ENCODE data around the gene MTA1.
A peak's percentile ranks its signal among the peaks of the same experiment; 100 is the strongest.

The MTA1 gene

GRCh38 chr14:105388110-105388951 is 31.3 kb upstream of the MTA1 start:
- no peak for DNase-seq

DNA sequence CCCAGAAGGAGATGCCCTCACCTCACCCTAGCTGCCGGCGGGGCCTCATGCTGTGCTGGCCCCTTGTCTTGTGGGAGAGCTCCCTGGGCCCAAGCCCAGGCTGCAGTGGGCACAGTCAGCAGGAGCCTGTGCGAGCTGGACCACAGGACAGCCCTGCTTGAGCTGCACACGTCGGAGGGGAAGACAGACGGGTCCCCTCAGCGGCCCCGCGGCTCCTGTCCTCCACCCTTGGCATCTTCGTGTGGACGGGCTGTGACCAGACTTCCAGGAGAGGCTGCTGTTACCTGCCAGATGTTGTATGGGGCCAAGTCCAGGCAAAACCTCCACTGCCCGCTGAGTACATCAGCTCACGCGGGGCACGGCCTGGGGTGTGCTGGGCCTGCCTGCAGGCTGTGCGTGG is 30.7 kb upstream of the MTA1 start:
- DNase-seq: no peak

DNA sequence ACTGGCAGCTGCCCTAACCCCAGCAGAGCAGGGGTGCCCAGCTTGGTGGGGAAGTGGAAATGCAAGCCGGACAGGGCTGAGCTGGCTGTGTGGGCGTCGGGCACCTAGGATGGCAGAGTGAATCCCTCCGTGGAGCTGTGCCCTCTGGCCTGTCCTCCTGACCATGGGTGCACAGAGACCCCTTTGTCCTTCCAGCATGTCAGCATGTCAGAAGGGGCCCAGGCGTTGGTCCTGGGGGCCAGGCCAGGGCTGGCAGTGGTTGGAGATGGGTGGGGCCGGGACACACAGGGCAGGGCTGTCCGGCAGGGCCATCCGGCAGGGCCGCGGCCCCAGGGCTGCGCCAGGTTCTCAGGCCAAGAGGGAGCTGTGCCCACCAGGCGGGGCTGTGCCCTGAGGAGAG is 30.1 kb upstream of the MTA1 start:
- DNase-seq: no peak

DNA sequence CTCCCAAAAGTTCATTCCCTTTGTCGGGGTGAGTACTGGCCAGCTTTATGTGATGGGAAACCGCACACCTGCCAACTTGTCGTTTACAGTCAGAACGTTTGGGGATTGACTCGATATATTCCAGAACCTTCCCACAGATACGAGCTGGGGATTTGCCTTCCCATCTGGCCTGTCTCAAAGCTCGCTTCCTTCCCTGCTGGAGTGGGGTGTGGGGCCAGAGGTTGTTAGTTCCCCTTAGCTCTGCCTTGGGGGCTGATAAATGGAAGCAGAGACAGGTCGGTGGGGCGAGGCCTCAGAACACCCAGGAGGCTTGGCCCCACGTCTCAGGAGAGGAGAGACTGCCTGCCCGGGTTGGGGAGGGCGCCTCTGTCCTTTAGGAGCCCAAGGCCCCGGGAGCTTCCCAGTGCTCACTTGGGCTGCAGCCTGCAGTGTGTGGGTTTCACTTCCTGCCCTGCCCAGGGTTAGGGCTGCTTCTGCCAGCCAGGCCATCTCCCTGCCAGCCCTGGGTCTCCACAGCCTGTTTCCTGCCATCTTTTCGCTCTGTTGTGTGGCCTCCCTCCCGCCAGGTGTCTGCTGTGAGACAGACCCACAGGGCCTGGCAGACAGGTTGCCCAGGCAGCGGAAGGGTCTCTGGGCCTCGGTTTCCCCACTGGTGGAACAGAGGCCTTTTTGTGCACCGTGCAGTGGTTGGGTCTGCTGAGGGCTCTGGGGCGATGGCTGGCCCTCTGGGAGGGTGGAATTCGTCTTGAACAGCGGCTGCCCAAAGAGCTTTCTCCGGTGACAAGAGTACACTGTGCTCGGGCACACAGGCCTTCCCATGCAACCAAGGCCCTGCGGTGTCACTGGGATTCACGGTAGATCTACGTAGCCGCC is 29.4 kb upstream of the MTA1 start:
- no peak for DNase-seq

DNA sequence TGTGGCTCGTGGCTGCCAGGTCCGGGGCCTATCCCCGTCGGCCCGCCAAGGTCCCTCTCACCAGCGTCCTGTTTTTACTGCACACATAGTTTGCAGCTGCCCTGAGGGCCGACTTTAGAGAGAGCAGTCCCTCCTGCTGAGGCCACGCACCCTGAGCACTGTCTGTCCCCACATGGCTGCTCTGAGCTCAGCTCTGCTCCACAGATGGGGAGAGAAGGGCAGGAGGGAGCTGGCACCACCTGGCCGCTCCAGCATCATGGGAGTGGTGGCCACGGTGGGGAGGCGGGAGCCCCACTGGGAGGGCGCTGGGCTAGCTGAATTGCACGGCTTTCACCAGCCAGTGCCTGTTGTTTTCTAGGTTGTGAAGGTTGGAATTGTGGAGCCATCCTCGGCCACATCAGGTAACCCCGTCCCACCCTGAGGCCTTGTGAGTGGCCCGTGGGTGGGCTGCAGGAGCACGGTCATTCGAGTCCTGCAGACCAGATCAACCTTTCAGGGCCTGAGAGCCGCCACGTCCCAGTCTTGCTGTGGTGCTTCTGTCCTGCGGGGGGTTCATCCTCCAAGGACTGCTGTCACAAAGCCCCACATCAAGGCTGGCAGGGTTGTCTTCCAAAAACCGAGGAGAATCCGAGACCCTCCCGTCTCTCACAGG is 28.7 kb upstream of the MTA1 start:
- no peak for DNase-seq

DNA sequence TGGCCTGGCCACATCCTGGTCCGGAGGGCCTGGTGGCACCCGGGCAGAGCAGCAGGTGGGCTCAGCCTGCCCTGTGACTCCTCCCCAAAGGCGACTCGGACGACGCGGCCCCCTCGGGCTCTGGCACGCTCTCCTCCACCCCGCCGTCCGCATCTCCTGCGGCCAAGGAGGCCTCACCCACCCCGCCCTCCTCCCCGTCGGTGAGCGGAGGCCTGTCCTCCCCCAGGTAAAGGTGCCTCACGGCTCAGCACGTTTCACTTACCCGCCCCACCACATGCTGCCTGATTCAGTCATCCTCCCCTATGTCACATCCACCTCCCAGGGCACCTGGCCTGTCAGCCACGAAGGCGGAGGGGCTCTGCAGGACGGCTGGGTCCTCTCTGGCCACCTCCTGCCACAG is 28.1 kb upstream of the MTA1 start:
- DNase-seq: no peak

DNA sequence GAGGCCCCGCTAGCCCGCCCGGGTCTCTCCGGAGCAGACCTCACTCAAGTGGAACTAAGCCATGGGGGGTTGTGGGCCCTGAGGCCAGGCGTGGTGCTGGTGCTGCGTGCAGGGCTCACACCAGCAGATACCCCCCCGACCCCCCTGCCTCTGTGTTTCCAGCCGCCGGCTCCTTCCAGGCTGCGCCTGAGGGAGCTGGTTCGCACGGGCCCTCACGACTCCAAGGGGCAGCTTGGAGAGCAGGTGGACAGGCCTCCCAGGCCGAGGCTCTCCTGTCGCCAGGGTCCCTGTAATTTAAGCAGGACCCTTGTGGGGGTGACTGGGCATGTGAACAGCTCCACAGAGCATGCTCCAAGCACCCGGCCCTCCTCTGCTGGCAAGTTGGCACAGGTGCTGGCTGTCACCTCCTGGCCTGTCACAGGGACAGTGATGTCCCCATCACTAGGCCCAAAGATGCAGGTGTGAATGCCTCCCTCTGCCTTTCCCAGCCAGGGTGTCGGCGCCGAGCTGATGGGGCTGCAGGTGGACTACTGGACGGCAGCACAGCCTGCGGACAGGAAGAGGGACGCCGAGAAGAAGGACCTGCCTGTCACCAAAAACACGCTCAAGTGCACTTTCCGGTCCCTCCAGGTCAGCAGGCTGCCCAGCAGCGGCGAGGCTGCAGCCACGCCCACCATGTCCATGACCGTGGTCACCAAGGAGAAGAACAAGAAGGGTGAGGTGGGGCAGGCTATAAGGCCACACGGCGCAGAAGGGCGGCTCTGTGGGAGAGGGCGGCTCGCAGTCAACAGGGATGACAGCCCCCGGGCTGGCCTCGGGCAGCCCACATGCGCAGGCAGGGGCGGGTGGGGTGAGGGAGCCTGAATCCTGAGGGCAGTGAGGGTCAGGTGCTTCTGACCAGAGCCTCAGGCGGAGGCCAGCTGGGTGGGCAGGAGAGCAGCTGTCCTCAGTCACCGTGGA is 27.2 kb upstream of the MTA1 start:
- DNase-seq: no peak

DNA sequence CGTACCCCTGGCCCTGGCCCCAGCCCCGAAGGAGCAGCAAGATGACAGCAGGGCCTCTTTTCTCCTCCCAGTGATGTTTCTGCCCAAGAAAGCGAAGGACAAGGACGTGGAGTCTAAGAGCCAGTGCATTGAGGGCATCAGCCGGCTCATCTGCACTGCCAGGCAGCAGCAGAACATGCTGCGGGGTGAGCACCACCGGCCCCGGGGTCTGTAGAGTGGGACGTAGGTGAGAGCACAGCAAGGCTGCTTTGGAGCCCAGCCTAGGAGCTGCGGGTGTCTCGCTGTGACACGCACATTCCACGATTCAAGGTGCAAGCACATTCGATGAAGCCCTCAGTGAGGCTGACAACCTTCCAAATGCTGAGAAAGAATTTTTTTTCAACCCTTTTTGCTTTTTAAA is 26.5 kb upstream of the MTA1 start:
- no peak for DNase-seq

DNA sequence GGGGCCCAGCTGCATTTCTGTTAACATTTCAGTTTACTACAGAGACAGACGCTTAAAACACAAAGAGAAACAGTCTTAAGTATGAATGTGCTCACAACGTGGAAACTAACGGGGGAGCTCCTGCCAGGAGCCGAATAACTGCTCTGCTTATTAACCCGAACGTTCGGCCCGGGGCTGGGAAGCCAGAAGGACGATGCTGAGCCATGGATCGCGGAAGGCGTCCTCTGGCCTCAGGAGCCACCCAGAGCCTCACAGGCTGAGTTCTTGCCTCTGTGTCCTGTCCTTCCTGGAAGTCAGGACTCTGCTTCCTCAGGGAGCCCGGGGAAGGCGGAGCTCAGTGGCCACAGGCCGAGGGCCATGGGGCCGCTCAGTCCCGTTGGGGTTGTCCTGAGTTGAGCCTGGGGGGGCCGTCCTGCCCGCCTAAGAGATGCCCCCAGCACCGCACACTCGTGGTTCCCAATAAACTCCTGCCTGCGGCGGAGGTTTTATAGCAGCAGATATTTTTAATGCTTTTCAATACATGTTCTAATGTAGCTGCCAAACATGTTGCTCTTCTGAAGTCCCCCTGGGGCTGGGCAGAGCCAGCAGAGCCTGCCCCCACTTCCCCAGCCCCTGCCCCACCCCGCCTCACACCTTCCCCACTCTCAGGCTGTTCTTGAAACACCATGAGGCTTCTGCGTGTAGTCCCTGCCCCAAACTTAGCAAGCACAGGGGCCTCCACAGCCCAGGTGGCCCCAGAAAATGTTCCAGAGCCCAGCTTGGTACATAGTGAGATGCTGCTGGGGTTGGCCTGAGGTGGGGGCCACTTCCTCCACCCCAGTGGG is 24.7 kb upstream of the MTA1 start:
- DNase-seq: no peak

DNA sequence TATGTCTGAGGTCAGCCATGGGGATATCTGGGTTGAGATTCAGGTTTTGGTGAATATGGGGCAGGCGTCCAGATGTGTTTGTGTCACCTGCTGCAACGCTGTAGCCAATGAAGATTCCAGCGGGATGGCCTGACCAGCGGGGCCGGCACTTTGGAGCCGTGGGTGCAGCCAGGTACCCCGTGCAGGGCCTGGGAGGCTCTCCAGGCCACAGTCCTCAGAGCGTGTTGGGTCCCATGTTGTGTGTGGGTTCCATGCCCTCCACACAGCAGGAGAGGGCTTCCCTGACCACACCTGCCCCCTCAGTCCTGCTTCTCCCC is 24.1 kb upstream of the MTA1 start:
- no peak for DNase-seq

DNA sequence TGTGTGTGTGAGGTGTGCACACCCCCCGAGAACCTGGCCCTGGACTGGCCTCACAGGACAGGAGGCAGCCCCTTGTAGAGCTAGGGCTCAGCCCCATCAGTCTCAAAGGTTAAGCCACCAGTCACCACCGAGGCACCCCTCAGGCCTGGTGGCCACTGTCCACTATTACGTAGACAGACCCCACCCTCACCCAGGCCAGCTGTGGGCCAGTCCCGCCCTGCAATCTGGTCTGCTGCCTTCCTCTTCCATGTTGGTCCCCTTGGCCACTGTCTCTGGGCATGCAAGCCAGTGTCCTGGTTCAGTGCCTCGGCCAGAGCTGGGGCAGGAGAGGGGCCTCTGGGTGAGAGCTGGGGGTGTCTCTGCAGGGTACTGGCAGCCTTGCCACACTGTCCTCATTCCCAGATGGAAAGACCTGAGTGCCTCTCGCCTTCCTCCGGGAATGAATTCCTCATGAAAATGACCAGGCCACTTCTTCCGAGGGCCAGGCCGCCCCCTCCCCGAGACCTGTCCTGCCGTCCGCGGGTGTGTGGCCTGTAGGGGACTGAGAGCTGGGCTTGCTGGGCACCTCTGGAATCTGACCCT is 22.2 kb upstream of the MTA1 start:
- no peak for DNase-seq

DNA sequence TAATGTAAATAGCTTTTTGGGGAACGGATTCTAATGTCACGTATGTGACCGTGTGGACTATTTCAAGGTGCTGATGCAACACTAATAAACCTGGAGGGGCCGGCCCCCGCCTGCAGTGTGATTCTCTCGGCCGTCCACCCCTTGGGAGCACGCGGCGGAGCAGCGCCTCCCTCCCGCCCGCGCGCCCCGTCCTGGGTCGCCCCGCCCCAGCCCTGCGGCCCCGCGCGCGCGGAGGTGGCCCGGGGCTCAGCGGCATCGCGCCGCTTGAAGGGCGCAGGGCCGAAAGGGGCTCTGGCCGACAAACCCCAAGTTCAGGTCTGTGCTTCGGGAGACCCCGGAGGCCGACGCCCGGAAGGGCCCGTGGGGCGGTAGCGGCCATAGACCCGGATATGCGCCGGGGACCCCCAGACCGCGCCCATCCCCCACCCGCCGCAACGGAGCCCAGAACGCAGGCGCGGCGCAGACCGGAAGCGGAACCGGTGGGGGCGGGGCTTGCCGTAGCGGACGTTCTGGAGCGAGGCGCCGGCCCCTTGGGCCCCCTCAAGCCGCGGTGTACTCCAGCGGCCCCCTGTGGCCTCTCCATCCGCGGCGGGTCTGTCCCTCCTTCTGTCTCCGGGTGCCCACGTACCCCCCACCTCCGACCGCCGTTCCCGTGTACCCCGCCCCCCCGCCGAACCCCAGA is 21.4 kb upstream of the MTA1 start, which contains the start of gene TEX22:
Gene TEX22 (plus strand): TSS at position 495 of the 682 bp plus-strand sequence. CDS start 803 bp downstream, outside the sequence.
- peak; percentile 81 for DNase-seq

GRCh38 chr14:105398726-105399465 is 20.7 kb upstream of the MTA1 start:
- DNase-seq: peak; percentile 66

- no peak for DNase-seq
These were observed 20.2 kb upstream of the MTA1 start for GRCh38 chr14:105399466-105399775.

- no peak for DNase-seq
These were observed 19.6 kb upstream of the MTA1 start for GRCh38 chr14:105400016-105400415.

- no peak for DNase-seq
These were observed 17.9 kb upstream of the MTA1 start for GRCh38 chr14:105401699-105402098.

DNA sequence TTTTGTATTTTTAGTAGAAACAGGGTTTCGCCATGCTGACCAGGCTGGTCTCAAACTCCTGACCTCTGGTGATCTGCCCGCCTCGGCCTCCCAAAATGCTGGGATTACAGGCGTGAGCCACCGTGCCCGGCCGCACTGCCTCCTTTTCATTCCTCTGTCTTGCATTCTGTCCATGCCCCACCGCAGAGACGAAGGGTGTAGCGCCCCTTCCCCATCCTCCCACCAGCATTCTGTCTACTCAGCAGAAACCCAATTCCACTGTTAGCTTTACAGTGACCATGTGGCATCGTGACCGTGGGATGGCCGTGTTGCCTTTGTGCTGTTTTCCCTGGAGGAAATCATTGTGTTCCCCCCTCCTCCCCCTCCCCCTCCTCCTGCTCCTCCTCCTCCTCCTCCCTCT is 11.0 kb upstream of the MTA1 start:
- no peak for DNase-seq

GRCh38 chr14:105409364-105409763 is 10.3 kb upstream of the MTA1 start:
- DNase-seq: no peak

- no peak for DNase-seq
These were observed 9.0 kb upstream of the MTA1 start for GRCh38 chr14:105410642-105411016.
